IMR-90 (cell line): ENCODE results near the gene AMPD3.

Source experiments
- RAD21 ChIP-seq: IDR thresholded peaks from 2 replicates; pipeline ENCODE4 v1.6.1; 2012; ENCODE audit warnings: low read length, improper control_type of control experiment
- TF ChIP-seq, protein P1 (sequence below): conservative IDR thresholded peaks from 2 replicates; pipeline ENCODE4 v1.5.1; 2012; ENCODE audit warnings: mild to moderate bottlenecking, low read depth, low read length, improper control_type of control experiment

DNA sequence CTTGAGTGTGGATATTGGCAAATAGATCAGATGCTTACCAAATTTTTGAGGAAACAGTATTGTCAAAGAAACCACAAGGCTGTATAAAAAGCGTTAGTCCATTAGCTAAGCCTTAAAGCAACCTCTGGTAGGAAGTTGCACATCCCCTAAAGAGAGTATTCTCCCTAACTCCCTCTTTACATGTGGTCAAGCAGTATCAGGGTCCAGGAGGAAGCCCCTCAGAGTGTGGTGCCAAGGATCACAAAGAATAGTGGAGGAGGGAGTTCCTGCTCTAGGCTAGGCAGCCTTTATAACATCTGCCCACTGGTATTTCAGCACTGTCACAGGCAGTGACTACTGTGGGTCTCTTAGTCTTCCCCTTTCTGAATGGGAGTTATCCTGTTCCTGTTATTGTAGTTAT, 18.8 kb upstream of the AMPD3 start:
- TF ChIP-seq, protein P1, sequence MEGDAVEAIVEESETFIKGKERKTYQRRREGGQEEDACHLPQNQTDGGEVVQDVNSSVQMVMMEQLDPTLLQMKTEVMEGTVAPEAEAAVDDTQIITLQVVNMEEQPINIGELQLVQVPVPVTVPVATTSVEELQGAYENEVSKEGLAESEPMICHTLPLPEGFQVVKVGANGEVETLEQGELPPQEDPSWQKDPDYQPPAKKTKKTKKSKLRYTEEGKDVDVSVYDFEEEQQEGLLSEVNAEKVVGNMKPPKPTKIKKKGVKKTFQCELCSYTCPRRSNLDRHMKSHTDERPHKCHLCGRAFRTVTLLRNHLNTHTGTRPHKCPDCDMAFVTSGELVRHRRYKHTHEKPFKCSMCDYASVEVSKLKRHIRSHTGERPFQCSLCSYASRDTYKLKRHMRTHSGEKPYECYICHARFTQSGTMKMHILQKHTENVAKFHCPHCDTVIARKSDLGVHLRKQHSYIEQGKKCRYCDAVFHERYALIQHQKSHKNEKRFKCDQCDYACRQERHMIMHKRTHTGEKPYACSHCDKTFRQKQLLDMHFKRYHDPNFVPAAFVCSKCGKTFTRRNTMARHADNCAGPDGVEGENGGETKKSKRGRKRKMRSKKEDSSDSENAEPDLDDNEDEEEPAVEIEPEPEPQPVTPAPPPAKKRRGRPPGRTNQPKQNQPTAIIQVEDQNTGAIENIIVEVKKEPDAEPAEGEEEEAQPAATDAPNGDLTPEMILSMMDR = no peak
- no peak for TF ChIP-seq RAD21
